HG03558 (cell line): ENCODE data around the gene NLRC5.

ENCODE experiments used
- ATAC-seq: cut with Tn5 transposase; IDR thresholded peaks from one replicate; pipeline ENCODE4 v1.9.1; 2021; ENCODE audit warnings: moderate number of reproducible peaks; ENCODE audit not compliant: unreplicated experiment; ENCODE audit errors: extremely low read depth

The NLRC5 gene, protein sequence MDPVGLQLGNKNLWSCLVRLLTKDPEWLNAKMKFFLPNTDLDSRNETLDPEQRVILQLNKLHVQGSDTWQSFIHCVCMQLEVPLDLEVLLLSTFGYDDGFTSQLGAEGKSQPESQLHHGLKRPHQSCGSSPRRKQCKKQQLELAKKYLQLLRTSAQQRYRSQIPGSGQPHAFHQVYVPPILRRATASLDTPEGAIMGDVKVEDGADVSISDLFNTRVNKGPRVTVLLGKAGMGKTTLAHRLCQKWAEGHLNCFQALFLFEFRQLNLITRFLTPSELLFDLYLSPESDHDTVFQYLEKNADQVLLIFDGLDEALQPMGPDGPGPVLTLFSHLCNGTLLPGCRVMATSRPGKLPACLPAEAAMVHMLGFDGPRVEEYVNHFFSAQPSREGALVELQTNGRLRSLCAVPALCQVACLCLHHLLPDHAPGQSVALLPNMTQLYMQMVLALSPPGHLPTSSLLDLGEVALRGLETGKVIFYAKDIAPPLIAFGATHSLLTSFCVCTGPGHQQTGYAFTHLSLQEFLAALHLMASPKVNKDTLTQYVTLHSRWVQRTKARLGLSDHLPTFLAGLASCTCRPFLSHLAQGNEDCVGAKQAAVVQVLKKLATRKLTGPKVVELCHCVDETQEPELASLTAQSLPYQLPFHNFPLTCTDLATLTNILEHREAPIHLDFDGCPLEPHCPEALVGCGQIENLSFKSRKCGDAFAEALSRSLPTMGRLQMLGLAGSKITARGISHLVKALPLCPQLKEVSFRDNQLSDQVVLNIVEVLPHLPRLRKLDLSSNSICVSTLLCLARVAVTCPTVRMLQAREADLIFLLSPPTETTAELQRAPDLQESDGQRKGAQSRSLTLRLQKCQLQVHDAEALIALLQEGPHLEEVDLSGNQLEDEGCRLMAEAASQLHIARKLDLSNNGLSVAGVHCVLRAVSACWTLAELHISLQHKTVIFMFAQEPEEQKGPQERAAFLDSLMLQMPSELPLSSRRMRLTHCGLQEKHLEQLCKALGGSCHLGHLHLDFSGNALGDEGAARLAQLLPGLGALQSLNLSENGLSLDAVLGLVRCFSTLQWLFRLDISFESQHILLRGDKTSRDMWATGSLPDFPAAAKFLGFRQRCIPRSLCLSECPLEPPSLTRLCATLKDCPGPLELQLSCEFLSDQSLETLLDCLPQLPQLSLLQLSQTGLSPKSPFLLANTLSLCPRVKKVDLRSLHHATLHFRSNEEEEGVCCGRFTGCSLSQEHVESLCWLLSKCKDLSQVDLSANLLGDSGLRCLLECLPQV (N-terminal part only)

DNA sequence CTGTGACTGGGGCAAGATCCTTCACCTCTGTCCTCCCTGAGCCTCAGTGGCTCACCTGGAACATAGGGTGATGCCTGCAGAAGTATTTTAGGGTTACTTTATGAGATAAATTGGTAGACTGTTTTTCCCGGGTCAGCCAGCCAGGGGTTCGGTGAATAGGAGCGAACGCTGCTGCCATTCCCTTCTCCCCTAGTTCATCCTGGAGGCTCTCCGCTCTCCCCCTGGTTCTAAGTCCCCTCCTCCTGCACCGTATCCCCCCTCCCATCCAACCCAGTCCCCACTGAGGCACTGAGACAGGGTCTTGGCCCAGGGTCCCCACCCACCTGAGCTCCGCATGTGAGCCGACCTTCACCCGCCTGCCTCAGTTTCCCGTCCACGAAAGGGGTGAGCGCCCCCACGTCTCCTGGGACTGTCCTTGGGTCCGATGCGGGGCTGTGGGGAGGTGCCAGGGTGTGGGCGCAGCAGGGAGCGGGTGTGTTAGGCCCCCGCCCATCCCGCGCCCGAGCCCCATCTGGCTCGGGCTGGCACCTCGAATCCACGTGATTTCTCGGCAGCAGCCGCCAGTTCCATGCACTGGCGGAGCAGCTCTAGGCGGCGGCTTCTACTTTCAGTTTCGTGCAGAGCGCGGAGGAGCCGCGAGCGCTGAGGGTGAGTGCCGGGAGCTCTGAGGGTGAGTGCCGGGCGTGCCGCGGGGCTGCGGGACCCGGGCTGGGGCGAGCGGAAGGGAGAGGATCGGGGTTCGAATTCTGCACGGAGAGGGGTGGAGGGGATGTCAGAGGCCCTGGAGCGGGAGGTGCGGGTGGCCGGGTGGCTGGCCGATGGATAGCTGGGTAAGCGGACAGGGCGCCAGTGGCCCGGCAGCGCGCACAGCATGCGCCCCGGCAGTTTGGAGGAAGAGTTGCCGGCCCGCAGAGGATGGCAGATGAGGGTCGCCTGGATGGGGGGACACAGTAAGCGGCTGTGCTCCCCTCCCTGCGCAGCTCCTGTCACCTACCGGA is at the start of gene NLRC5:
TSS of gene NLRC5 (plus strand) at position 610 of the 998 bp plus-strand sequence. CDS start 31,156 bp downstream, outside the sequence.
- ATAC-seq, result peak; percentile 47

DNA sequence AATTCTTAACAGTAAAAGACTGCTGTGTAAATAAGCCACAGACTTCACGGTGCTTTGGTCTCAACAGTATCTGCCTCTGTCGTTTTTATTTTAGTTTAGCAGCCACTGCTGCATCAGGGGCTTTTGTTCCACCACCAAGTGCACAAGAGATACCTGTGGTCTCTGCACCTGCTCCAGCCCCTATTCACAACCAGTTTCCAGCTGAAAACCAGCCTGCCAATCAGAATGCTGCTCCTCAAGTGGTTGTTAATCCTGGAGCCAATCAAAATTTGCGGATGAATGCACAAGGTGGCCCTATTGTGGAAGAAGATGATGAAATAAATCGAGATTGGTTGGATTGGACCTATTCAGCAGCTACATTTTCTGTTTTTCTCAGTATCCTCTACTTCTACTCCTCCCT is 49.6 kb upstream of the NLRC5 start:
- ATAC-seq, result no peak

DNA sequence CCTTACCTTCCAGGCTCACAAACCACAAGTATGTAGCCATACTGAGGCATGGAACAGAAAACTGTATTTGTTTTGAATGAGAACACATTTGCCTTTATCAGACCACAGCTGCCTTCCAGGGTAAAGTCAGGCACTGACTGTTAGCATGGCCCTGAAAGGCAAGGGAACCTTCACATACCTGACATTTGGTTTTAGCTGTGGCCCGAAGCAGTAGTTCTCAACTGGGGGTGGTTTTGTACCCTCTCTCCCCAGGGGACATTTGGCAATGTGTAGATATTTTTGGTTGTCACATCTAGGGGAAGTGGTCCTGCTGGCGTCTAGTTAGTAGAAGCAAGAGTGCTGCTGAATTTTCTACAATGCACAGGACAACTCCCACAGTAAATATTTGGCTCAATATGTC is 48.3 kb upstream of the NLRC5 start:
- ATAC-seq, result no peak

DNA sequence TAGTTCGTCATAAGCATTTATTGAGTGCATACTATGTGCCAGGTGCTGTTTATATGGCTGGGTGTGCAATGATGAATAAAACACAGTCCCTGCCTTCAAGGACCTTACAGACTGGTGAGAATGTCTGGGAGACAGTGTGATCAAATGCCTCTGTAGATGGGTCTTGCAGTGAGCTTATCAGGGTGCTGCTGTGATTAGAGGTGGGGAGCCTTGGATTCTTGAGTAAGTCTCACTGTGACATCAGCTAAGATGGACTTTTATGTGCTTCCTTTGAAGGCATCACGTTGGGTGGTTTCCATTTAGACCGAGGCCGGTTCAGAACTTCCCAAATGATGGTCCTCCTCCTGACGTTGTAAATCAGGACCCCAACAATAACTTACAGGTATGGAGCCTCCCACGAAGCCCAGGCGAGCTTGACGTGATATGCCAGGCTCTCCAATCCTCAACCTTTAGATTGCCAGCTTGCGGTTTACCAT is 47.5 kb upstream of the NLRC5 start:
- no peak for ATAC-seq

DNA sequence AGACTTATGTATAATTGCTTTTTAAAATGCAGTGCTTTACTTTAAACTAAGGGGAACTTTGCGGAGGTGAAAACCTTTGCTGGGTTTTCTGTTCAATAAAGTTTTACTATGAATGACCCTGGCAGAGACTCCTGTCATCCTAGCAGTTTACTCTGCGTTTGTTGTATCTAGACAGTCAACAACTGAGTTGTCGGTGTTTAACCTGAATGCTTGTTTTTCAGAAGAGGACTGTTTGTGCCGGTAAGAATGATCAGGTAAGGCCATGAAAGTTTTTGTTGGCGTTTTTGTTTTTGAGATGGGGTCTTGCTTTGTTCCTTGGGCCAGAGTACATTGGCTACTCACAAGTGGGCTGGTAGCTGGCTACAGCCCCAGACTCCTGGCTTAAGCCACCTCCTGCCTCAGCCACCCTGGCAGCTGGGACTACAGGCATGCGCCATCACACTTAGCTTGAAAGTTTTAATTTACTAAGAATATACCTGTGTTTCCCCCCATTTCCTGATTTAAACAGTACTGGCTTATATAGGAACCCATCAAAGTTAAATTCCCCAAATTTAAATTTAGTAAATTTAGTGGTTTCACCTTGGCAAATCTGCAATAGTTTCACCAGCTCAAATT is 45.5 kb upstream of the NLRC5 start:
- no peak for ATAC-seq

DNA sequence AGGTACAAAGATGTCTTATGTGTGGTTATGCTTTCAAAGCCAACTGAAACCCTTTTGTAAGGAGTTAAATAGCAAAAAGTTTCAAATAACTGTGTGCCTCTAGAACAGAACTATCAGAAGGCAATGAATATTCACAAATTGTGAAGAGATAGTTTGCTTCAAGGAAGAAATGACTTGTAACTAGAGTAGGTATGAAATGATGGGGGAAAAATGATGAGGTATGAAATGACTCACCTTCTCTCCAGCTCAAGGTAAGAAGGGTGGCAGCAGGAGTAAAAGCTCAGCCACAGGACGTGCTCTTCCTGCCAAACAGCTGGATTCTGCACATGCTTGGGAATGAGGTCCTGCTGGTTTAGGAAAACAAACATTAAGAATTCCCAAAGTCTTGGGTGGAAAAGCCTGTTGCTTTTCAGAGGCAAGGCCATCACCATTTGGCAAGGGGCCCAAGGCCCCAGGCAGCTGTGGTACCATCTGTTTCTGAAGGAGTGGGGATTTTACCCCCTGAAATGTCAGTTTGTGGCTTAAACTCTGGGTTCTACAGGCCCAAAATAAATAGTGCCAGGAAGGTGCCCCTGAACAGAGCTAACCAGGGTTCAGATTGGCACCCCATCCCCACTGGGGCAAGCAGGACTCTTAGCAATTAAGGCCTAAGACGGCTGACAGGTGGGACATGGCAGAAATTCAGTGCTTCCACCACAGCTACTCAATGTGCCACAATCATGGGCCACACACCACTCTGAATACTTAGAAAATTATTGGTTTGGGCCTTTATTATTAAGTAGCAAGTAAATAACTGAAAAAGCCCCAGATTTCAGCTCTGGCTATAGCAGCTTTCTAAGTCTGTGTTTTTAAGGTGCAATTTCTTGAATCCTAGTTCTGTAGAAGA is 44.2 kb upstream of the NLRC5 start:
- peak; percentile 36 for ATAC-seq

DNA sequence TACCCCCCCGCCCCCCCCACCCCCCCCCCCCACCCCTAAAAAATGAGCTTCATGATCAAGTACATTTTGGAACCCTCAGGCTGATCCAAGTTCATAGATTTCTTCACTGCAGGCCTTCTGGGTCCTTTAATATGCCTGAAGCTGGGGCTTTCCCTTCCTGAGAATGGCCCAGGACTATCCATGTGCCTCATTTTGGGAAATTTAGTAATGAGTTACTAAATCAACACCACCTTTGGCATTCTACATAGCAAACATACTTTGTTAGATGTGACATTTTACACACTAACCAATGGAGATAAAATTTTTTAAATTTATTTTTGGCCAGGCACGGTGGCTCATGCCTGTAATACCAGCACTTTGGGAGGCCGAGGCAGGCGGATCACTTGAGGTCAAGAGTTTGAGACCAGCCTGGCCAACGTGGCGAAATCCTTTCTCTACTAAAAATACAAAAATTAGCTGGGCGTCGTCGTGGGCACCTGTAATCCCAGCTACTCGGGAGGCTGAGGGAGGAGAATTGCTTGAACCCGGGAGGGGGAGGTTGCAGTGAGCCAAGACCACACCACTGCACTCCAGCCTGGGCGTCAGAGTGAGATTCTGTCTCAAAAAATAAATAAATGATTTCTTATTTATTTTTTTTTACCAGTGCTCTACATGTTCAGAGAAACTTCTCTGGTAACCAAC is 43.4 kb upstream of the NLRC5 start:
- ATAC-seq, result no peak

DNA sequence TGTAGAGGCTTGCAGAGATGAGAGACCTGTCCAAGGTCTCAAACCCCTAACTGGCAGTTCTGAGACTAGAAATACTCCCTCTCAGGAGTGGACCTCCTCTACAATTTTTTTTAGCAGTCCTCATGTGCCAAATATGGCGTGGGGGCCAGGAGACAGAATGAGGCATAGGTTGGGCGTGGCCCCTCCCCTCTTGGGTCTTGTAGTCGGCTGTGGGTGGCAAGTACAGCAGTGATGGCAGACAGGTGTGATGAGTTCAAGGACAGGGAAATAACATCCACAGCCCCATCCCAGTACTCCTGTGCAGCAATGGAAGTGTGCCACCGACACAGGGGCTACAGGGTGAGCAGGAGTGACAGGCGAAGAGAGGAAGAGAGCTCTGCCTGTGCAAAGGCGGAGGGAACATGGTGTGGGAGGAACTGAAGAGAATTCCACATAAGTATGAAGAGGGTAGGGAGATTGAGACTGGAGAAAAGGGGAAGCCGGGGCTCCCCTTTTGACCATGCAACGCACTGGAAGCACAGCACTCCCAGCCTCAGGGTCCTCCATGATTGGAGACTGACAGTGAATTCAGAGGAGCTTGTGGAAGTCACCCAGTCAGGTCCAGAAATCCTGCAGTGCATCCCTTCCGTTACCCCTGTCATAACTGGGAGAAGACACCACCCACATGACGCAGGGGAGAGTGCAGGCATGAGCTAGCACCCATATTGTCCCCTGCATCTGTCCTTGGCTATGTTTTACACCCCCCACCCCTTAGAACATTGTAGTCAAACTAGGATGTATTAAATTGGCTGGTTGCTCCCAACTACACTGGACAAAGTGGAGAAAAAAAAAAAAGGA is 42.4 kb upstream of the NLRC5 start:
- no peak for ATAC-seq

DNA sequence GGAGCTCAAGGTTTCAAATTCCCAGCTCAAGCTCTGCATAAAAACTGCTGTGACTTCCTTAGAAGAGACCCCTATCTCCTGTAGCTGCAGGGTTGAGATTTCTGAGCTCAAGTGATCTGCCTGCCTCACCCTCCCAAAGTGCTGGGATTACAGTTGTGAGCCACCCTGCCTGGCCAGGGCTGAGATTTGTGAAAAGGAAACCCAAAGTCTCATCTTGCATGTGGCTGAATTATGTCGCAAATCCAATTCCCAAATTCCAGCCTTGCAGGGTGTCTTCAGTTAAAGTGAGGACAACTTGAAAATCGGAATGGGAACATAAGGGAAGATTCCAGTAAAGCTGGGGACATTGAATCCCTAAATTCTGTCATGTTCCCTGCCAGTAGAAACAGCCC is 41.8 kb upstream of the NLRC5 start:
- no peak for ATAC-seq

DNA sequence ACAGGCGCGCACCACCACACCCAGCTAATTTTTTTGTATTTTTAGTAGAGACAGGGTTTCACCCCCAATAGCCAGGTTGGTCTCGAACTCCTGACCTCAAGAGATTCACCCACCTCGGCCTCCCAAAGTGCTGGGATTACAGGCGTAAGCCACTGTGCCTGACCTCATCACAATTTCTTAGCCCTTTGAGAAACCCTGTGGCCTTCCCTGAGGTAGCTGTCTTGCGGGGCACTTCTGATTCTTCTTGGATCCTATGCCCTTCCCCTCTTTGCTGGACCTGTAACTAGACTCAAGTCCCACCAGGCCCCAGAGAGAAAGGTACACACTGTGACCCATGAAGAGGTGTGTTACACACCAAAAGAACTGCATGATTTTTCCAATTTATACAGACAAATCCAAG is 41.1 kb upstream of the NLRC5 start:
- no peak for ATAC-seq

DNA sequence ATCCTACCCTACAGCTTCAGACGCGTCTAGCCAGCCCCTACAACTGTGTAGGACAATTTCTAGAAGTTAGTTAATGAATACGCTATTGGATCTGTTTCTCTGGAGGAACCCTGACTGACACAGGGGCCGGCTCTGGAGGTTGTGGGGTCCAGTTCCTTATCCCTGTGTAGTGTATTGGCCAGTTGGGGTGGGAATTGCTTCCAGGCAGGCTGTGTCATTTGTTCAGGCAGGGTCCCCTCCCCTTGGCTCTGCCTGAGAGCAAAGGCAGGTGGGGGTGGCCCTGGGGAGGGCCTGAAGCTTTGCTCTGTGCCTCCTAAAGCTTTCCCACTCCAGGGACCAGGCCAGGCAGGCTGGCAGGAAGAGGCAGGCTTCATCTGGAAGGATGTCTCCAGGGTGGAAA is 39.3 kb upstream of the NLRC5 start:
- no peak for ATAC-seq

DNA sequence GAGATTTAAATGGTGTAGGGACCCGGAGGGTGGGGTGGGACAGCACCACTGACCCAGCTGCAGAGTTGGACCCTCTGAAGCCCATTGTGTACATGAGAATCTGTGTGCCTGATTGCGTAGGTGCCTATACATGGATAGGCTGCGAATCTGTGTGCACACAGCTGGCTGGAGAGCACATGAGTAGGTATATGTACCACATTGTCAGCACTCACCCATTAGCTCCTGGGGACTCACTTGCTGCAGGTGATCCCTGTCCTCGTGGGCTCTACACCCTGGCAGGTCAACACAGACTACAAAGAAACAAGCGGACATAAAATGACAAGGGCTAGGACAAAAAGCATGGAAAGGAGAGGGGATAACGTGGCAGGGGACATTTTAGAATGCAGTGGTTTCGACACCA is 38.9 kb upstream of the NLRC5 start:
- ATAC-seq, result no peak

DNA sequence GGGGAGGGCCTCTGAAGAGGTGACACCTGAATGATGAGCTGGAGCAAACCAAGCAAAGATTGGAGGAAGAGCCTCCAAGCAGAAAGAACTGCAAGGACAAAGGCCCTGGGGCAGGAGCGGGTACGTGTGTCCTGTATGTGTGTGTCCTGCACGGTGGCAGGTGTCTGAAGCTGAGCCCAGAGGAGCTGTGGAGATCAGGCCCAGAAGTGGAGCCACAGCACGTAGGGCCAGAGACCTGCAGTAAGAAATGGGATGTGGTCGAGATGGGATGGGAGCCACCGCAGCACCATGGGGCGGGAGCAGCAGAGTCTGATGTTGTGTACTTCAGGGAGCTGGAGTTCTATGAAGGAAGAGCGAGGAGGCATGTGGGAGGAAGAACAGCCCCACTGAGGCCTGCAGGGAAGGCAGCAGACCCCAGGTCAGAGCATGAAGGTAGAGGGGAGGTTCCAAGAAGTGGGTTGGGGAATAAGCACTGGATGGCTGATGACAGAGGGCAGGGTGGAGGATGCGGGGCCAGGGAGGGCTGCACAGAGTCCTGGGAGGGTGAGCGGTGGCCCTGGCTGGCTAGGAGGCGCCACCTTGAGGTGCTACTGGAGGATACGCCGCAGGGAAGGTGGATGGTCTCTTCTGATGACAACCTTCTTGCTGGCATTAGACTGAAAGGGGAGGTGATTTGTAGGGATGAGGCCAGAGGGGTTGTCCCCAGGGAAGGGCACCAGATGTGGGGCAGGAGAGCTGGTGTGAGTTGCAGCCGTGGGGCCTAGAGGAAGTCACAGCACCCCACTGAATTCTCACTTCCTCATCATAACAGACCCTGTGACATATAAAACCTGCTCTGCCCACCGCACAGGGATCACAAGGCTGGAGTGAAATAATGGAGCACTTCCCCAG is 38.2 kb upstream of the NLRC5 start:
- no peak for ATAC-seq

DNA sequence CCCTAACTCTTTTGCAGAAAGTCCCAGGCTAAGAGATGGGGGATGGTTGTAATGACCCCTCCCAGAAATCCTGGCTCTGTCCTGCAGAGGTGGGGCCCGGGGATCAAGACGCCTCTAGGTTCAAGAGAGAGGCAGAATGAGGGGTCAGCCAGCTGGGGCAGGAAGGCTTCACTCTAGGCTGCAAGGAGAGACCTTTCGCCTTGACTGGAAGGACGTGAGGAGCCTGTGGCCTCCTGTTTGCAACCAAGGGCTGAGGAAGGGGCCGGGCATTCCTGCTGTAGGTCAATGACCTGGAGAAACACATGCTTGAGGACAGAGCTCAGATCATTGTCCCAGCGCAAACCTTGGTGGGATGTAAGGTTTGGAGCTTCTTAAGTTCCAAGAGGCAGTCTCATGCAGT is 36.4 kb upstream of the NLRC5 start:
- ATAC-seq, result no peak

DNA sequence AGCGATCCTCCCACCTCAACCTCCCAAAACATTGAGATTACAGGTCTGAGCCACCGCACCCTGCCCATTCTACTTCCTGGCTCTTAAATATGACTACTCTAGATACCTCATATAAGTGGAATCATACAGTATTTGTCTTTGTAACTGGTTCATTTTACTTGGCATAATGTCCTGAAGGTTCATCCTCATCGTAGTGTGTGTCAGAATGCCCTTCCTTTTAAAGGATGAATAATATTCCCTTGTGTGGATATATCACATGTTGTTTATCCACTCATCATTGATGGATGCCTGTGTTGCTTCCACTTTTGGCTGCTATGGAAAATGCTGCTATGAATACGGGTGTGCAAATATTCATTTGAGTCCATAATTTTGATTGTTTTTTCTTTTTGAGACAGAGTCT is 33.3 kb upstream of the NLRC5 start:
- no peak for ATAC-seq

DNA sequence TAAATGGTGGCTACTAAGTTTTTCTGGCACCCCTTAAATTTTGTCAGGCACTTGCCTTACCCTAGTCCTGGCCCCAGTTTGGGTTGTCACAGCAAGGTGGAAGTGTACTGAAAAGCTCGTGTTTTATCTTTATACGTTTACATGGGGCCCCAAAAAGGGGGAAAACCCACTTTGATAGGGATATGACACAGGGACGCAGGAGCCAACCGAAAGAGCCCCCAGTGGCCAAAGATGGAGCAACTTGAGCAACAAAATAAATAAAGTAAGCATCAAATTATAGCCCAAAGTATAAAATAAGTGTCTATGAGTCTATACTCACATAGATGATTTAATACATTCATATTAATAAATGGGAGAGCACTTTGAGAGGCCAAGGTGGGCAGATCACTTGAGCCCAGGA is 32.6 kb upstream of the NLRC5 start:
- no peak for ATAC-seq
